ENCODE results near the gene FUT3.

The FUT3 gene

DNA sequence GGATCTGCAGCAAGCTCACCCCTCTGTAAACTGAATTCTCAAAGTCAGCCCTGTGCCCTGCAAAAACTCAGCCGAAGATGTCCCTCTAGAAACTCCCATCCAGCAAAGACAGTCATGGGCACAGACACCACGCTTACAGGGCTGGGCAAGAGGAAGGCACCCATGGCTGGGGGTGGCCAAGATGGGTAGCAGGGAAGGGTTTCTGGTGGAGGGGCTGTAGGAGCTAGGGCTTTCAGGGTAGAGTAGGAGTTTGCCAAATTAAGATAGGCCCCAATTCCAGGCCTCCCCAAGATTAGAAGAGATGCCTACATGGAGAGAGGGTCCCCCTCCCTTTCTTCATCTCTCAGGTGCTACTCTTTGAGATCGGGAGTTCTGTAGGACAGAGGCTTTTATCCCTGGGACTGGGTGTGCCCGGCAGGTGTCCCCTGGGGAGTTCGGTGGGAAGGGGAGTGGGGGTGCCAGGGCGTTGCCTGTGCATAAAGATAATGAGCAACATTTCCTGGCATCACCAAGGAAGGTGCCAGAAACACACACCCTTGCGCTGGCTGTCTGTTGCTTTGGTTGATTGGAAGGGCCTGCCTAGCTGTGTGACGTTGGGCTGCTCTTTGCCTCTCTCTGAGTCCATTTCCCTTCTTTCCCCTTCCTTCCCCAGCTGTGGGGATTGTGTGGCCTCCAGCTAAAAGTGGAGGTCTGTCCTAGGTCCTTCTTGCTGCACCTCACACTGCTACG, 37.0 kb downstream of the FUT3 start:
- Histone ChIP-seq H3K9me3 (ENCODE audit: insufficient read depth, low read length) (no peaks in the 10 kb centered on the region), H3K27ac (ENCODE audit: low read length) (no peak overlapping the region), H3K9ac (ENCODE audit: low read length) (no peak overlapping the region), H4K20me1 (ENCODE audit: insufficient read depth, low read length) (0 out of 2 replicates have a peak, but pooled peaks cover 2% of the 10 kb centered on the region), H3K27me3 (ENCODE audit: low read depth, low read length) (peaks cover 11% of the 10 kb centered on the region; the same call in 1 of the 2 replicates), H2AFZ (ENCODE audit: low read depth, low read length) (no peak overlapping the region), H3K4me2 (ENCODE audit: low read length) (no peak overlapping the region), H3K4me3 (ENCODE audit: low read length) (no peak overlapping the region), H3K36me3 (replicated peaks; ENCODE audit: low read depth, low read length) (no peaks in the 10 kb centered on the region), H3K79me2 (ENCODE audit: low read length) (no peaks in the 10 kb centered on the region), H3K4me1 (ENCODE audit: low read length) (no peaks in the 10 kb centered on the region)
- TF ChIP-seq, protein P1, sequence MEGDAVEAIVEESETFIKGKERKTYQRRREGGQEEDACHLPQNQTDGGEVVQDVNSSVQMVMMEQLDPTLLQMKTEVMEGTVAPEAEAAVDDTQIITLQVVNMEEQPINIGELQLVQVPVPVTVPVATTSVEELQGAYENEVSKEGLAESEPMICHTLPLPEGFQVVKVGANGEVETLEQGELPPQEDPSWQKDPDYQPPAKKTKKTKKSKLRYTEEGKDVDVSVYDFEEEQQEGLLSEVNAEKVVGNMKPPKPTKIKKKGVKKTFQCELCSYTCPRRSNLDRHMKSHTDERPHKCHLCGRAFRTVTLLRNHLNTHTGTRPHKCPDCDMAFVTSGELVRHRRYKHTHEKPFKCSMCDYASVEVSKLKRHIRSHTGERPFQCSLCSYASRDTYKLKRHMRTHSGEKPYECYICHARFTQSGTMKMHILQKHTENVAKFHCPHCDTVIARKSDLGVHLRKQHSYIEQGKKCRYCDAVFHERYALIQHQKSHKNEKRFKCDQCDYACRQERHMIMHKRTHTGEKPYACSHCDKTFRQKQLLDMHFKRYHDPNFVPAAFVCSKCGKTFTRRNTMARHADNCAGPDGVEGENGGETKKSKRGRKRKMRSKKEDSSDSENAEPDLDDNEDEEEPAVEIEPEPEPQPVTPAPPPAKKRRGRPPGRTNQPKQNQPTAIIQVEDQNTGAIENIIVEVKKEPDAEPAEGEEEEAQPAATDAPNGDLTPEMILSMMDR (IDR thresholded peaks at IDR 0.05; ENCODE audit: low read depth, low read length), result no peak
- TF ChIP-seq EZH2phosphoT487 (IDR thresholded peaks at IDR 0.05; ENCODE audit: low read depth), result no peak

- H3K27ac ChIP-seq (ENCODE audit: low read length), result no peak overlapping the region
- H3K36me3 ChIP-seq (replicated peaks; ENCODE audit: low read depth, low read length), result no peaks in the 10 kb centered on the region
- TF ChIP-seq EZH2phosphoT487 (IDR thresholded peaks at IDR 0.05; ENCODE audit: low read depth), result no peak
- TF ChIP-seq, protein P1 (IDR thresholded peaks at IDR 0.05; ENCODE audit: low read depth, low read length), result no peak
- no peak overlapping the region for H2AFZ ChIP-seq (ENCODE audit: low read depth, low read length)
- no peak overlapping the region for H3K9ac ChIP-seq (ENCODE audit: low read length)
- H3K4me1 ChIP-seq (ENCODE audit: low read length), result no peaks in the 10 kb centered on the region
- 0 out of 2 replicates have a peak, but pooled peaks cover 2% of the 10 kb centered on the region for H4K20me1 ChIP-seq (ENCODE audit: insufficient read depth, low read length)
- no peak overlapping the region for H3K4me3 ChIP-seq (ENCODE audit: low read length)
- peaks cover 13% of the 10 kb centered on the region; the same call in 1 of the 2 replicates for H3K27me3 ChIP-seq (ENCODE audit: low read depth, low read length)
- H3K9me3 ChIP-seq (ENCODE audit: insufficient read depth, low read length), result no peaks in the 10 kb centered on the region
- H3K4me2 ChIP-seq (ENCODE audit: low read length), result no peak overlapping the region
- H3K79me2 ChIP-seq (ENCODE audit: low read length), result no peaks in the 10 kb centered on the region
Measured at GRCh38 chr19:5811117-5811516, 40.1 kb downstream of the FUT3 start.

DNA sequence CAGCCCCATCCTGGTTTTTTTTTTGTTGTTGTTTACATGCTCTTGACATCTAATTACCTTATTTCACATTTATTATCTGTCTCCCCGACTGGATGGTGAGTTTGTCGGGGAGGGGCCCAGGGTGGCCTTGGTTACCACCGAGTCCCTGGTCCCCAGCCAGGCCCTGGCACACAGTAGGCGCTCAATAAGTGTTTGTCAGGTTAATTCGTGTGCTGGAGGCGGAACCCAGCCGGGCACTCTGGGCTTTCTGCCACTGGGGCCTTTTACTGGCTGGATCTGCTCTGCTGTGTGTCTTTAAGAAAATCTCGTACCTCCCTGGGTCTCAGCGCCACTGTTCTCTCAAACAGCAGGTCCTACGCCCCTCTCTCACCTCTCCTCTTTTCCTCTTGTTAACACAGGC, 41.8 kb downstream of the FUT3 start:
- no peak overlapping the region for H3K4me3 ChIP-seq (ENCODE audit: low read length)
- H3K27ac ChIP-seq (ENCODE audit: low read length), result no peak overlapping the region
- no peak for TF ChIP-seq EZH2phosphoT487 (IDR thresholded peaks at IDR 0.05; ENCODE audit: low read depth)
- TF ChIP-seq, protein P1 (IDR thresholded peaks at IDR 0.05; ENCODE audit: low read depth, low read length), result no peak
- no peaks in the 10 kb centered on the region for H3K9me3 ChIP-seq (ENCODE audit: insufficient read depth, low read length)
- peaks cover 2% of the 10 kb centered on the region for H3K4me1 ChIP-seq (ENCODE audit: low read length)
- no peak overlapping the region for H3K9ac ChIP-seq (ENCODE audit: low read length)
- no peaks in the 10 kb centered on the region for H3K36me3 ChIP-seq (replicated peaks; ENCODE audit: low read depth, low read length)
- H3K4me2 ChIP-seq (ENCODE audit: low read length), result no peak overlapping the region
- no peaks in the 10 kb centered on the region for H3K79me2 ChIP-seq (ENCODE audit: low read length)
- no peak overlapping the region for H2AFZ ChIP-seq (ENCODE audit: low read depth, low read length)
- peaks cover 16% of the 10 kb centered on the region for H3K27me3 ChIP-seq (ENCODE audit: low read depth, low read length)
- H4K20me1 ChIP-seq (ENCODE audit: insufficient read depth, low read length), result 0 out of 2 replicates have a peak, but pooled peaks cover 2% of the 10 kb centered on the region

- Histone ChIP-seq H3K4me3 (ENCODE audit: low read length) (no peak overlapping the region), H3K4me2 (ENCODE audit: low read length) (no peak overlapping the region), H3K4me1 (ENCODE audit: low read length) (peaks cover 6% of the 10 kb centered on the region), H3K79me2 (ENCODE audit: low read length) (no peaks in the 10 kb centered on the region), H2AFZ (ENCODE audit: low read depth, low read length) (no peak overlapping the region), H3K27ac (ENCODE audit: low read length) (no peak overlapping the region), H3K36me3 (replicated peaks; ENCODE audit: low read depth, low read length) (no peaks in the 10 kb centered on the region), H4K20me1 (ENCODE audit: insufficient read depth, low read length) (0 out of 2 replicates have a peak, but pooled peaks cover under 1% of the 10 kb centered on the region), H3K27me3 (ENCODE audit: low read depth, low read length) (peaks cover 15% of the 10 kb centered on the region), H3K9ac (ENCODE audit: low read length) (no peak overlapping the region), H3K9me3 (ENCODE audit: insufficient read depth, low read length) (no peaks in the 10 kb centered on the region)
- TF ChIP-seq, protein P1 (IDR thresholded peaks at IDR 0.05; ENCODE audit: low read depth, low read length), result no peak
- TF ChIP-seq EZH2phosphoT487 (IDR thresholded peaks at IDR 0.05; ENCODE audit: low read depth), result no peak
Measured at GRCh38 chr19:5809053-5809452, 42.2 kb downstream of the FUT3 start.

Measured in OCI-LY3 (cell line).